ENCODE results near the gene MATR3.

MATR3 gene

DNA sequence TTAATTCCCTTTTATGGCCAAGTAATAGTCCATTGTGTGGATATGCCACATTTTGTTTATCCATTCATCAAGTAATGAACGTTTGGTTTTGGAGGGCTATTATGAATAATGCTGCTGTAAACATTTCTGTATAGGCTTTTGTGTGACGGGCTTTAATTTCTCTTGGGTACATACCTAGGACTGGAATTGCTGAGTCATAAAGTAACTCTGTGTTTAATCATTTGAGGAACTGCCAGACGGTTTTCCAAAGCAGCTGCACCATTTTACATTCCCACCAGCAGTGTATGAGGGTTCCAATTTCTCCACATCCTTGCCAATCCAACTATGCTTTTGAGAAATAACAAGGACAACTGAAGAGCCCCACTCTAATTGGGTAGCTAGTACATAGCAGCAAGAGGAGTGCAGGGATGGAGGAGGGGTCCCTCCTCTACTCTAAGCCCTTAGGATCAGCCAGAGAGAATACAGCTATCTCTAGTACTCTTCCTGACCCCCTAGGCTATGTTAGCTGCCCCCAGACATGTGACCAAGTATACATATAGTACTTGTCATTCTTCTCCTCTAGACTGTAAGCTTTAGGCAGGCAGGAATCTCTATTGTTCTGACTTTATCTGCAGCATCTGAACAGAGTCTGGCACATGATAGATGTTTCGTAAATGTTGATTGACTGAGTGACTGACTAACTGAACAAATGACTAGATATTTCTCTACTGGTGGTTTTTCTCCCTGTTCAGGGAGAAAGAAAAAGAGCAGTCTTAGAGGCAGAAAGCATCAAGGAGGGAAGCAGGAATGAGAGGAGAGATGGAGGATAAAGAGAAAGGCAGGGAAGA is 22.1 kb upstream of the MATR3 start:
- in situ Hi-C loops (cut with MboI; ENCODE audit: low sequenced_read_pairs), result no loop called here

DNA sequence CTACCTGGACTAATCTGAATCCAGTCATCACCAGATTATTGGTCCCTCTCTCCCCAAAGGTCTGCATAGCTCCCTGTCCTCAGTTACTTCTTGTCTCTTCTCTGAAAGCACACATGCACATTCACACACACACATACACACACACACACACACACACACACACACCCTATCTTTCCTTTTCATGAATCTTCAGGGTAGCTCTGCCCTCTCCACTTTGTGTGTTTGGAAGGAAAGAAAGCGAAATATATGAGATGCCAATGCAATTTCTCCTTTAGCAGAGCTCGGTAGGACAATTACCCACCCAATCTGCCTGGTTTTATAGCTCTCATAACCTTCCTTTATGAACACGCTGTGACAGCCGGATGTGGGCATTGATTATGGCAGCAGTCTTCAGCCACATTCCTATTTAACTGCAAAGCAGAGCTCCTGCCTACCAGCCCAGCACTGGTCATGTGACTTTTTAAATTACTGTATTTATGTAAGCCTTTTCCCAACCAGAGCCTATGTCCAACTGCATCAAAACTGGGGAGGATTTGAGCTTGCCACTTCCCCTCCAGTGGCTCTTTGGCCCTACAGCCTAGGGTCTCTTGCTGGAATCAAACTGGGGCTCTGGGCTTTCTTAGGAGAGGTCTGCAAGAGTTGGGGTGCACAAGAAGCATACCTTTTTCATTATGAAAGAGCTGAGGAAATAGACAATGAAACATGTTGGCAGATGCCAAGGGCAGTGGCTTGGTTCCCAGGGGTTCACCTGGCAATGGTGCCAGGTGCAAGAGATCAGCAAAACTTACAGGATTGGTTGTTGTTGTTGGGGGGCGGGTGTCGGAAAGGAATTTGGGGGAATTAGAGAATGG is 20.8 kb upstream of the MATR3 start:
- in situ Hi-C loops (cut with MboI; ENCODE audit: low sequenced_read_pairs), result no loop called here

DNA sequence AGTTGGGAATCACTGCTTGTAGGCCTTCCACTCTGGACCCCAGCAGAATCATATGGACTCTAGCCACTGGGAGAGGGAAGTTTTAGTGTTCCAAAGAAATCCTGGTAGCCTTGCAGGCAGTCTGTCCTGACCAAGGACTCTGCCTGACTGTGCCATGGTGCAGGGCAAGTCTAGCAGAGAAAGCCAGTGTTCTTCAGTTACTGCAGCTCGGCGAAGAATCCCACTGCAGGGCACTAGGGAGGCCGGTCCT is 20.3 kb upstream of the MATR3 start:
- in situ Hi-C loops (cut with MboI; ENCODE audit: low sequenced_read_pairs), result no loop called here

DNA sequence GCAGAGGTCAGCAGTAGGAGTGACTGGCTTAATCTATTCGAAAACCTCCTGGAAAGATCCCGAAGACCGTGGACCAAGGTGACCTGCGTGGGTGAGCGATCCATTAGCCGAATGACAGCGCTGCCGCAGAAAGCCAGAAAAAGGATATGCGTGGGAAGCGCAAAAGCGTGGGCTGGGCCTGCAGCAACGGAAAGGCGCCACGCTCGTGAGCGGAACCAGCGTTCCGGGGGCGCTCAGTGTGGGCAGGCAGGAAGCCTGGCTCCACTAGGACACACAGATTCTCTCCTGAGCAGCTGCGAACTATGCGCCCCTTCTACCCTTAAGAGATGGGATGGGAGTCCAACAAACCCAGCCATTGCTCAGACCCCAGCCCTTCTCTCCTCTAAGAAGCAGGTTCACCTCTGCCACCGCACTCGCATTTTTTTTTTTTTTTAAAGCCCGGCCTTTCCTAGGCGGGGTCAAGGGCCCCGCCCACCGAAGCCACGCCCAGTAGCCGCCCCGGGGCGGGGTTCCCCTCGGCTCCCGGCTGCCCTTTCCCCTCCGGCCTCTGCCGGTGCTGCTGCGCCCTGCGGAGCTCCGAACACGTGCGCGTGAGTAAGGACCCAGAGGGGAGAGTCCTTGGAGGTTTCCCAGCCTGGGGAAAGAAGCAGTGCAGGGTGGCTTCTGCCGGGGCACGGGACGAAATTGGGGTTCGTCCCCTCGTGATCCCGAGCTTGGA is 19.8 kb upstream of the MATR3 start:
- in situ Hi-C loops (cut with MboI; ENCODE audit: low sequenced_read_pairs), result no loop called here

DNA sequence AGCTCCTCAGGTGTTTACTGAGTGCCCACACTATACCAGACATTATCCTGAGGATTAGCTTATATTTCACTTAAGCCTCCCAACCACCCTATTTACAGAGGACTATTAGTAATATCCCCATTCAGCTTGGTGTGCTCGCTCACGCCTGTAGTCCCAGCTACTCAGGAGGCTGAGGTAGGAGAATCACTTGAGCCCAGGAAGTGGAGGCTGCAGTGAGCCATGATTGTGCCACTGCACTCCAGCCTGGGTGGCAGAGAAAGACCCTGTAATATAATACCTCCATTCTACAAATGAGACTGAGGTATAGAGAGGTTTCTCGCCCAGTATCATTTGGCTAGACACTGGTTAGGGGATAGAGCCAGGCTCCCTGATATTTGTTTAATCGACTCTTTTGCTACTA is 18.0 kb upstream of the MATR3 start:
- in situ Hi-C loops (cut with MboI; ENCODE audit: low sequenced_read_pairs), result no loop called here

DNA sequence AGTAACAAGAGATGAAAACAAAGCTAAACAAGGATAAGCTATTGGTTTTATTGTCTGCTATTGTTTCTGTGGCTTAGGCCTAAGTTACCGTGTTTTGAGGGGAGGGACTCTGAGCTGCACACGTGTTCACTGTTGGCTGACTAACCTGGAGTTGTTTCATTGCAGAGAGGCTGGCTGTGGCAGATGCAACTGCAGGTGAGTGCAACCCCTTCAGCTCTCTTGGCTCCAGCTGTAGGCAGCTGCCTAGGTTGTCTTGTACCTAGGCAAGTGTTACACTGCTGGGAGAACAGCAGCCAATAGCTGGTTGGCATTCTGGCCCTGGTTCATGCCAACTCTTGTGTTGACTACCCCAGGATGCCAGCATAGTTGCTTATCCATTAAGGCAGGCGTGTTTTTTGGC is 17.6 kb upstream of the MATR3 start:
- in situ Hi-C loops (cut with MboI; ENCODE audit: low sequenced_read_pairs), result no loop called here

DNA sequence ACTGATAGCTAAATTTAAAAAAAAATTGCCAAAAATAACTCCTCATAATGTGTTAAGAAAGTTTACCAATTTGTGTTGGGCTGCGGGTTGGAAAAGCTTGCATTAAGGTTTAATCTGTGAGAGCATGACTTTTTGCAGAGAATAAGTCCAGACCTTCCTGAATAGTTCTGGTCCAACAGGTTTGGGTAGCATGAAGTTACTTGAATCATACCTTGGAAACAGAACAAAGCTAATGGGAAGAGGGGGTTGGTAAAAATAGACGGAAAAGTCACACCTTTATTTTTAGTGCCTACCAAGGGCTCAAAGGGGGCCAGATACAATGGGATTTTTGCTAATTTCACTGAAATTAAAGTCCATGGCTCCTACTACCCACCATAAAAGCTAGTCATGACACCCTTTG is 17.1 kb upstream of the MATR3 start:
- in situ Hi-C loops (cut with MboI; ENCODE audit: low sequenced_read_pairs), result no loop called here

DNA sequence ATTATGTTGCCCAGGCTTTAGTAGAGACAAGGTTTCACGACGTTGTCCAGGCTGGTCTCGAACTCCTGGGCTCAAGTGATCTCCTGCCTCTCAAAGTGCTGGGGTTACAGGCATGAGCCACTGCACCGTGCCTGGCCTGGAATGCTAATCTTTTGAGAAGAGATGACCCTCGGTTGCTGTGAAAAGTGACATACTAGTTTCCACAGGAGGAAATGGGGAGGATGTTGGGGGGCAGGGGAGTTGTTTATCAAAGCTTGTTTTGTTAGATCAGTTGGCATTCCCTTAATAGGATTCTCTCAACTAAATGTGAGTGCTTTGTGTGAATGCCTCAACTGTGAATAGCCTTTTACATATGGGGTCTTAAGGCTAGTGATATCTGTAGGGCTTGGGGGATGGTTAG is 16.4 kb upstream of the MATR3 start:
- in situ Hi-C loops (cut with MboI; ENCODE audit: low sequenced_read_pairs), result no loop called here

DNA sequence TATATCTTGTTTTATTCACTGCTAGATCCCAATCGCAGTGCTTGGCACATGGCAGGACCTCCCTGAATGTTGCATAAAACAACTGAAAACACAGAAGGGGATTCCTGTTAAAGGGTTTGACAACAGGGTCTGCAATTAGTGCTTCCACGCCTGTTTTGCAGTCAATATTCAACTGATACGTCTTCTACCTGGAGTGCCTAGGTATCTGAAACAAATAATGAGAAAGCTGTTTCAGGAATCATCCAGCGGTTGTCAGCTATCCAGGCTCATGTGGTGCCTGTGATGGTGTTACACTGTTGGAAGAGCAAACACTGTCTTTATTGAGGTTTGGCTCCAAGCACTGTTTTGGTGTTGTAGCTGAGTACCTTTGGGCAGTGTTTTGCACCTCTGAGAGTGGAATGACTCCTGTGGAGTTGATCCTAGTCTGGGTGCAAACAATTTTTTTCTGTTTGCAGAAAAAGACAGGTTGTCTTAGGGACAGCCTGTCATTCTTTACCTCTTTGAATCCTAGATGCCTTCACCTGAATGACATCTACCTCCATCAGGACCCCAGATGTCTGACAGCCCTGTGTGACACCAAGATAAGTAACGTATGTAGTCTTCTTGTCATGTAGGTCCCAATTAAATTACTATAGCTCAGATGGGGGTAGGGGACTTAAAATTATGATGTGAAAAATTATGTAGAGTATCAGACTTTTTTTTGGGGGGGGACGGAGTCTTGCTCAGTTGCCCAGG is 14.8 kb upstream of the MATR3 start:
- in situ Hi-C loops (cut with MboI; ENCODE audit: low sequenced_read_pairs), result no loop called here

DNA sequence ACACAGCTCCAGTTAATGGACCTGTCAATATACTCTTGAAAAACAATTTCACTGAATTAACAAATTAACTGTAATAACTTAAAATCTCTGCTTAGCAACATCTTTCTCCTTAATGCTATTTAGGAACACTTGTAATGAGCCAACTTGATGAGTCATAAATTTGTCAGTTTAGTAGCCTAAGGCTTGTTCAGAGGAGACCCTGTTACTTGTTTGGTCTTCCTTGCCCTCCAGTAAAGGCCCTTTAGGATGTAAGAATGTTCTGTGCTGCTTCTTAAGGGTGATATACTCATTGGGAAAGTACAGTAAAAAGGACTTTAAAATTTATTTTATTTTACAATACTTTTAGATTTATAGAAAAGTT is 11.4 kb upstream of the MATR3 start:
- in situ Hi-C loops (cut with MboI; ENCODE audit: low sequenced_read_pairs), result no loop called here

DNA sequence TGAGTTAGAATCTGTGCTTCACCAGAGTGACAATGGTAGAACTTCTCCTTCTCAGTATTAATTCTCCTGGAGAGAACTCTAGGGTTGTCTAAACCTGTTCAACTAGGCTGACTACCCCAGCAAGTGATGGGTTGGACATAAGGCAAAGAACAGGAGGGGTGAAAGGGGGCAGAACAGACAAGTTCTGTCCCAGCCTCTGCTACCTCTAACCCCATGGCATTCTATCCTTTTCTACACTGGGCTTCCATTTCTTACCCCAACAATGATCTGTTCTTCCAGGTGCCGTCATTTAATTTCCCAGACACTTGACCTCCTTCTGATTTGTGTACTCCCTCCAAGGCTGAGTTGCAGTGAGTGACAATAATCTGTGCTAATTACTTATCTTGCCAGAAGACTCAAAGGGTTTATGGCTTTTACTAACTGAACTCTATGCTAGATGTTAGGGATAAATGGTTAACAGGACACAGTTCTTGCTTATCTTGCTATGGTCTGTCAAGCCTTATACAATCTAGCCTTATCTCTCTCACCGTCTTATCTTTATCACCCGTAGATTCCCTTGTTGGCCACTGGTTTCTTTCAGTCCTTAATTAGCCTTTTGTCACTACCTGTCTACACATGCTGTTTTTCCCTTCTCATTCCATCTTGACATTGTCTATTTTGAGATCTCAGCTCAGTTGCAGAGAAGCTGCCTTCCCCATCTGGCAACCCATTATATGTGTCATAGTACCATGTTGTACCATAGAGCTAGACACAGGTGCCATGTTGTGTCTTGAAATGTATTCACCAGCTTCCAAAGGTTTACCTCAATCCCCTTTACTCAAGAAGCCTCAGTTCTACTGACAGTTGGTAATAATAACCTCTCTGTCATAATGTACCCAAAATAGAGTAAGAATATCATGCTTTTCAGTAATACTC is 10.0 kb upstream of the MATR3 start:
- in situ Hi-C loops (cut with MboI; ENCODE audit: low sequenced_read_pairs), result no loop called here

DNA sequence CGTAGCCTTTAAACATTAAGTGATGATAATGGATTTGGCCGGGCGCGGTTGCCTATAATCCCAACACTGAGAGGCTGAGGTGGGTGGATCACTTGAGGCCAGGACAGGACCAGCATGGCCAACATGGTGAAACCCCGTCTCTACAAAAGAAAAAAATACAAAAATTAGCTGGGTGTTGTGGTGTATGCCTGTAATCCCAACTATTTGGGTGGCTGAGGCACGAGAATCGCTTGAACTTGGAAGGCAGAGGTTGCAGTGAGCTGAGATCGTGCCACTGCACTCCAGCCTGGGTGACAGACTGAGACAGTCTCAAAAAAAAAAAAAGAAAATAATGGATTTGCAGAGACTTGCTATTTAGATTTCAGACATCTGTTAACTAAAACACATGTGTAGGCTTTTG is 9.2 kb upstream of the MATR3 start:
- in situ Hi-C loops (cut with MboI; ENCODE audit: low sequenced_read_pairs), result no loop called here

DNA sequence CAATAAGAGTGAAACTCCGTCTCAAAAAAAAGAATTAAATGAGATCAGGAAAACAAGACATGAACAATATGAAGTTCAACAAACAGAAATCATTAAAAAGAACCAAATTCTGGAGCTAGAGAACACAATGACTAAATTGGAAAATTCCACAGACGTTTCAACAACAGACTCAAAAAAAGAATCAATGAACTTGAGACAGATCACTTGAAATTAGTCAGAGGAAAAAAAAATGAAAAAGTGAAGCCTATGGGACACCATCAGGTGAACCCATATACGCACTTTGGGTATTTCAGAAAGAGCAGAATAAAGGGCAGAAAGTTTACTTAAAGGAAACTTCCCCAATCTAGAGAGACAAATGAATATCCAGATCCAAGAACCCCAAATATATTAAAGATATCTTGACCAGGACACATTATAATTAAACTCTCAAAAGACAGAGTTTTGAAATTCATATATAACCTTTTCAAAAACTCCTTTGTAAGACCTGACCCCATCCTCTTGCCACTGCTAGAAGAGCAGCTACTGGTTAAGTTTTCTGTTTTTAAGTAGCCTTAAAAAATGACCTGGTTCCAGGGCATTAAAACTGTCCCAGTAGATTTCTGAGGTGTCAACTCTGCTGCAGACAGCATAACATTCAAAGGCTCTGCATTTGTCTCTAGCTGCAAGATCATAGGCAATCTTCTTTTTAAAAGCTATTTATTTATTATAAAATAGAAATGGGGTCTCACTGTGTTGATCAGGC is 7.7 kb upstream of the MATR3 start:
- in situ Hi-C loops (cut with MboI; ENCODE audit: low sequenced_read_pairs), result no loop called here

DNA sequence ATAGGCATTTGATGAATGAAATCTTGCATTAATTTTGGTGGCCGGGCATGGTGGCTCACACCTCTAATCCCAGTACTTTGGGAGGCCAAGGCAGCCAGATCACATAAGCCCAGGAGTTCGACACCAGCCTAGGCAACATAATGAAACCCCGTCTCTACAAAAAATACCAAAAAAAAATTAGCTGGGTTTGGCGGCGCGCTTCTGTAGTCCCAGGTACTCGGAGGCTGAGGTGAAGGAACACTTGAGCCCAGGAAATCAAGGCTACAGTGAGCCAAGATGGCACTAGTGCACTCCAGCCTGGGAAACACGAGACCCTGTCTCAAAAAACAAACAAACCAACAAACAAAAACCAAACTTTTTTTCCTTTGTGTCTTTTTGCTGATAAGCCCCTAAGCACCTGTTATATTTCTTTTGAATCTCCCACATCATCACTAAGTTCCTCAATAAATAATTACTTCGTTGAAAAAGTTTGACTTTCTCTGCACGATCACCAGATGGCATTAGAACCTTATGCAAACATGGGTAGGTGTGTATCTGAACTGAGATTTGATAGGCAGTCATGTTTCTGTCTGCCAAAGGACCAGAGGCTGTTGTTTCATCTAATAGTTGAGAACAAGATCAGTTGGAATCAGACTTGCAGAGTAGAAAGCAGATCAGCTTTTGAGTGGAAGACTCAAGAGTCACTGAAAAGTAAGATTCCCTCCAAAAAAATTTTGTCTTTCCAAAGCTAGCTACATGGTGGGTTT is 5.5 kb upstream of the MATR3 start:
- in situ Hi-C loops (cut with MboI; ENCODE audit: low sequenced_read_pairs), result no loop called here

DNA sequence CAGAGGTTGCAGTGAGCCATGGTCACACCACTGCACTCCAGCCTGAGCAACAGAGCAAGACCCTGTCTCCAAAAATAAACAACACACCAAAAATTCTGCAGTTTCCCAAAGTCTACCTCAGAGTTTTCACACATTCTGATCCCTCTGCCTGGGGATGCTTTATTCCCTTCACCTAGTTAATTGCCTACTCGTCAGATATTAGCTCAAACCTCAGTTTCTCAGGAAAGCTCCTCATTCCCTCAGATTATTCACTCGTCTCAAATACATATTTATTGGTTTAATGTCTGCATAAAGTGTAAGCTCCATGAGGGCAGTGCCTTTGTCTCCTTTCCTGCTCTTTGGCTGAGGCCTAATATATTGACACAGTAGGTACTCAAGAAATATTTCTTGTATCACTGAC is 2.5 kb upstream of the MATR3 start:
- in situ Hi-C loops (cut with MboI; ENCODE audit: low sequenced_read_pairs), result no loop called here

DNA sequence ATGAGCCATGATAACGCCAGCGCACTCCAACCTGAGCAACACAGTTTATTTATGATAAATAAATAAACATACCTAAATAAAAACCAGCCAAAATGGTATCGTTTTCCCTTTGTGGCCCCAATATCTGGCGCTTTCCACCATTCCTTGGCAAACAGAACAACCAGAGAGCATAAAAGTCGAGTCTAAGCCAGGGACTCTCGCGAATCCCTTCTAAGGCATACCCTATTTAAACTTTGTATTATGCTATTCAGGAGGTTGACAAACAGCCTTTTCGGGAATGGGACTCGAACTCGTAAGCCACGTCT is 386 bp upstream of the MATR3 start:
- in situ Hi-C loops (cut with MboI; ENCODE audit: low sequenced_read_pairs), result no loop called here

DNA sequence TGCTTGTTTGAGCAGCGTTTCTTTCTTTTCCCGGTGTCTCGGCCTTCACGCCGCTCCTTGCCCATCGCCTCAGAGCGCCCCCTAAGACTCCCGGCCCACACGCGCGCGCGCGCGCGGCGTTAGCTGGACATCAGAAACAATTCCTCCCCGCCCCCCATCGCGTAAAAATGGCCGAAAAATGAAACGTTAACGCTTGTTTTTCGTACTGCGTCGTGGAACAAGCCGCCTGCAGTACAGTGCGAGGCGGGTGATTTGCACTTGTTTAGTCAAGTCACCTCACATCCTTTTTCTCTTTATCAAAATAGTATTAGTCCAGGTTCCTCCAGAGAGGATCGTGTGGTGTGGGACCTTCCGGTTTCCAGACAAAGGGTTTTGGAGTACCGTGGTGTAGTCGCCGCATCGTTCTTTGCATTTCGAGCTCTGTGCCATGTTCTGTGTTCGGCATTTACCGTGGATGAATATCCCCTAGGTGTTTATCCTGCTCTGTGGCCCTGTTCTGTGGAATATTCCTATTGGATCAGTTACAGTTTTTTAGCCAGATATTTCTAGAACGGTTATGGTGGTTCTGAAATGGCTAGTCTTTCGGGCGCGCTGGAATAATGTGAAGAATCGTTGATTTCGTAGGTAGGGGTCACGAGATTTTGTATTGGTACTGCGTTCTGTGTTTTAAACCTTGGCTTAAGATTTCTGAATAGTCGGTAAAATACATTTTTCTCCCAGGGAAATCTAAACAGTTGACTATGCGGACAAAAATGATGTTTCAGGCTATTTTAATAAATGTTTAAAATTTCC is 1.0 kb downstream of the MATR3 start:
- in situ Hi-C loops (cut with MboI; ENCODE audit: low sequenced_read_pairs), result no loop called here

DNA sequence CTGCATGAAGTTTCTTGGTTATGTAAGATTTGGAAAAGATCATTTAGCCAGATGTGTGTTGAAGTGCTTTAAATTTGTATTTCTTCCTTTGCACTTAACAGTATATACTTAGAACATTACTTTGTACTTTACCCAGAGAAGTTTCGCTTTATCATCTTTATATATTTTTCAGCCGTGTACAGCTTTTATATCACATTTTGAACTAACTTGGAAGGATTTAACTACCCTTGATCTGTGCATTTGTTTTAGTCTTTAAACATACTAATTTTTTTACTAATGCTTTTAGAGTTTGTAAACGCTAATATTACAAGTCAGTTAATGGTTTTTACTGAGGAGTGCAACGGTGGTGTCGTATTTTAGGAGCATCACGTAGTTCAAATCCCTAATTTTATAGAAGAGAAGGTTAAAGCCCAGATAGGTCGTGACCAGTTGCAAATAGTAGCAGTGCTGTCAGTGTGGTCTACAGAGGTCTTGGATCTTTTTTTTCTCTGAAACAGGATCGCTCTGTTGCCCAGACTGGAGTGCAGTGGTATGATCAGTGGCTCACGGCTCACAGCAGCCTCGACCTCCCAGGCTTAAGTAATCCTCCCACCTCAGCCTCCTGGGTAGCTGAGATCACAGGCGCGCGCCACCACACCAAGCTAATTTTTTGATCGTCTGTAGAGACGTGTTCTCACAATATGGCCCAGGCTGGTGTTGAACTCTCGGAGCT is 2.0 kb downstream of the MATR3 start:
- in situ Hi-C loops (cut with MboI; ENCODE audit: low sequenced_read_pairs), result no loop called here
